GM21825 (cell line): ENCODE measurements around the gene RTKN.
"Not testable (repeated sequence)": the region's sequence is repeated elsewhere in the genome, so short reads cannot be mapped to it uniquely, and the experiment has no call there.

Experiments
- ATAC-seq: cut with Tn5 transposase; IDR thresholded peaks from one replicate; pipeline ENCODE4 v1.9.1; 2021; ENCODE audit warnings: mild to moderate bottlenecking, moderate library complexity; ENCODE audit not compliant: unreplicated experiment

Gene RTKN

GRCh38 chr2:74461187-74462053, 19.7 kb upstream of the RTKN start:
- no peak for ATAC-seq

GRCh38 chr2:74460187-74460586, 18.4 kb upstream of the RTKN start:
- not testable (repeated sequence) for ATAC-seq

- not testable (repeated sequence) for ATAC-seq
Observed at GRCh38 chr2:74459503-74460118, 17.9 kb upstream of the RTKN start.

GRCh38 chr2:74458938-74459363, 17.2 kb upstream of the RTKN start:
- ATAC-seq: no peak

GRCh38 chr2:74458132-74458937, 16.6 kb upstream of the RTKN start, which contains the start of gene WBP1:
TSS of gene WBP1 (plus strand) at chr2:74458438. CDS start at chr2:74458603, 165 bp downstream.
- ATAC-seq: peak; percentile 79

GRCh38 chr2:74457549-74458131, 15.9 kb upstream of the RTKN start:
- ATAC-seq: peak; percentile 33

- no peak for ATAC-seq
Observed at GRCh38 chr2:74457129-74457548, 15.4 kb upstream of the RTKN start.

- ATAC-seq: peak; percentile 41
Observed at GRCh38 chr2:74454654-74455511, 13.1 kb upstream of the RTKN start, which contains the start of gene INO80B. TSS of gene INO80B (plus strand) at chr2:74455087. CDS start at chr2:74455117, 30 bp downstream.

- no peak for ATAC-seq
Observed at GRCh38 chr2:74450570-74451190, 8.9 kb upstream of the RTKN start.

GRCh38 chr2:74448771-74449170, 7.0 kb upstream of the RTKN start:
- no peak for ATAC-seq

- no peak for ATAC-seq
Observed at GRCh38 chr2:74447230-74447999, 5.7 kb upstream of the RTKN start.

GRCh38 chr2:74444498-74445318, 3.0 kb upstream of the RTKN start:
- ATAC-seq: no peak

- ATAC-seq: not testable (repeated sequence)
Observed at GRCh38 chr2:74442483-74443297, 953 bp upstream of the RTKN start.

- no peak for ATAC-seq
Observed at GRCh38 chr2:74441170-74441689, 507 bp downstream of the RTKN start.

- ATAC-seq: peak; percentile 83
Observed at GRCh38 chr2:74440378-74441169, 1.2 kb downstream of the RTKN start.
